ENCODE results near the gene S100A9. TPM values are rescaled to one million over a fixed set of nuclear protein-coding genes. Genes with fewer than 3 reads are reported as not detected.

The S100A9 gene
- total RNA-seq, 1 donor from 2014 or later, result 418 TPM

GRCh38 chr1:153397051-153397923 is 39.6 kb downstream of the S100A9 start:
- no peak for TF ChIP-seq CTCF (IDR thresholded peaks at IDR 0.05)
- DNase-seq (no peak), ATAC-seq (no peak)
- no peak overlapping the region for H3K27ac ChIP-seq
- H3K27me3 ChIP-seq, result no peaks in the 10 kb centered on the region
- intact Hi-C loops (cut with DNase I), result no loop called here
- no peak overlapping the region for H3K4me3 ChIP-seq
- no peaks in the 10 kb centered on the region for H3K4me1 ChIP-seq
- H3K9me3 ChIP-seq, result no peaks in the 10 kb centered on the region
- no peaks in the 10 kb centered on the region for H3K36me3 ChIP-seq

GRCh38 chr1:153397924-153398651 is 40.4 kb downstream of the S100A9 start:
- ATAC-seq (no peak), DNase-seq (no peak)
- Histone ChIP-seq H3K4me1 (no peaks in the 10 kb centered on the region), H3K4me3 (no peak overlapping the region), H3K9me3 (no peaks in the 10 kb centered on the region), H3K27me3 (no peaks in the 10 kb centered on the region), H3K36me3 (no peaks in the 10 kb centered on the region), H3K27ac (no peak overlapping the region)
- TF ChIP-seq CTCF (IDR thresholded peaks at IDR 0.05), result no peak
- intact Hi-C loops (cut with DNase I), result no loop called here

GRCh38 chr1:153399401-153400055 is 41.9 kb downstream of the S100A9 start:
- H3K4me3 ChIP-seq, result no peak overlapping the region
- H3K9me3 ChIP-seq, result no peaks in the 10 kb centered on the region
- TF ChIP-seq CTCF (IDR thresholded peaks at IDR 0.05), result no peak
- no peak for DNase-seq
- H3K4me1 ChIP-seq, result no peaks in the 10 kb centered on the region
- H3K36me3 ChIP-seq, result no peaks in the 10 kb centered on the region
- no peaks in the 10 kb centered on the region for H3K27me3 ChIP-seq
- intact Hi-C loops (cut with DNase I), result no loop called here
- ATAC-seq, result no peak
- no peak overlapping the region for H3K27ac ChIP-seq

GRCh38 chr1:153400244-153400643 is 42.6 kb downstream of the S100A9 start:
- no peak overlapping the region for H3K27ac ChIP-seq
- H3K4me1 ChIP-seq, result no peaks in the 10 kb centered on the region
- intact Hi-C loops (cut with DNase I), result no loop called here
- no peaks in the 10 kb centered on the region for H3K9me3 ChIP-seq
- H3K36me3 ChIP-seq, result no peaks in the 10 kb centered on the region
- H3K27me3 ChIP-seq, result no peaks in the 10 kb centered on the region
- no peak overlapping the region for H3K4me3 ChIP-seq
- DNase-seq (no peak), ATAC-seq (no peak)
- TF ChIP-seq CTCF (IDR thresholded peaks at IDR 0.05), result no peak

GRCh38 chr1:153401461-153401860 is 43.8 kb downstream of the S100A9 start:
- Histone ChIP-seq H3K4me3 (no peak overlapping the region), H3K9me3 (no peaks in the 10 kb centered on the region), H3K36me3 (no peaks in the 10 kb centered on the region), H3K27ac (no peak overlapping the region), H3K27me3 (no peaks in the 10 kb centered on the region), H3K4me1 (no peaks in the 10 kb centered on the region)
- ATAC-seq (no peak), DNase-seq (no peak)
- intact Hi-C loops (cut with DNase I), result no loop called here
- TF ChIP-seq CTCF (IDR thresholded peaks at IDR 0.05), result no peak
